A549 (cell line): ENCODE data around the gene GALNT16. TPM values are rescaled to one million over a fixed set of nuclear protein-coding genes. Genes with fewer than 3 reads are reported as not detected.

Source experiments
- ATAC-seq, 2 experiments: fragments of 200-7000 bp in 1 of 2; fragments of >200 bp in 1 of 2; cut with Nextera tagmentation in 1 of 2; cut with Tn5 transposase in 1 of 2; 3 replicates each; pipeline versions ENCODE4 v1.8.0 to v1.9.1; 2018 to 2020; ENCODE audit warnings: mild to moderate bottlenecking in 1 of 2, moderate library complexity in 1 of 2
- CTCF ChIA-PET: fragments of 300-600 bp; sonication (Branson Sonifier 250); formaldehyde crosslinking; extraction: SDS; loops from one replicate; lab custom pipeline; 2021; ENCODE audit warnings: antibody characterized with exemption, inconsistent platforms; lab: Yijun Ruan, JAX
- POLR2A ChIA-PET: fragments of 350-600 bp; formaldehyde crosslinking; extraction: SDS; loops from one replicate; lab custom pipeline; 2021; ENCODE audit warnings: antibody characterized with exemption, inconsistent platforms; lab: Yijun Ruan, JAX
- DNase-seq, 2 experiments: peaks; one replicate each; pipeline versions ENCODE4 v3.0.0 to v3.0.0-alpha.2; 2011 to 2016; ENCODE audit warnings: low read depth in 1 of 2, low spot score in 1 of 2
- FAIRE-seq: peaks from 2 replicates; lab custom pipeline; 2011; peaks lifted over from hg19 to GRCh38; lab: Jason Lieb, UNC
- H3K27ac ChIP-seq, 2 experiments: fragments of >200 bp; sonication (Bioruptor Twin); formaldehyde crosslinking; 3 replicates each; pipeline ENCODE4 v1.5.1; 2016 to 2017
- H3K4me1 ChIP-seq: fragments of >200 bp; sonication (Bioruptor Twin); formaldehyde crosslinking; 3 replicates; pipeline ENCODE4 v1.6.1; 2016
- H3K4me2 ChIP-seq: fragments of >200 bp; sonication (Bioruptor Twin); formaldehyde crosslinking; 3 replicates; pipeline ENCODE4 v1.6.1; 2016
- H3K4me3 ChIP-seq: fragments of >200 bp; sonication (Bioruptor Twin); formaldehyde crosslinking; 3 replicates; pipeline ENCODE4 v1.5.1; 2016
- H3K9me3 ChIP-seq: fragments of >200 bp; sonication (Bioruptor Twin); formaldehyde crosslinking; 3 replicates; pipeline ENCODE4 v1.6.1; 2016
- CBX2 ChIP-seq: fragments of 200-600 bp; sonication (generic); IDR thresholded peaks from 2 replicates; pipeline ENCODE4 v1.6.1; 2016; ENCODE audit warnings: low read depth, mild to moderate bottlenecking, borderline replicate concordance
- CHD4 ChIP-seq: fragments of 200-600 bp; sonication (generic); IDR thresholded peaks from 2 replicates; pipeline ENCODE4 v1.6.1; 2016; ENCODE audit warnings: antibody characterized with exemption, mild to moderate bottlenecking, borderline replicate concordance
- E2F6 ChIP-seq: IDR thresholded peaks from 2 replicates; pipeline ENCODE4 v1.6.1; 2012; ENCODE audit warnings: low read depth, borderline replicate concordance
- EHF ChIP-seq: fragments of 250-450 bp; sonication (Bioruptor Pico); IDR thresholded peaks from 2 replicates; pipeline ENCODE4 v1.5.0; 2020; ENCODE audit warnings: mild to moderate bottlenecking
- EP300 ChIP-seq, 2 experiments: fragments of >200 bp; sonication (Bioruptor Twin); formaldehyde crosslinking; IDR thresholded peaks; 2 replicates in 1 of 2; 3 replicates in 1 of 2; pipeline ENCODE4 v1.6.1; 2016 to 2017
- FOSL2 ChIP-seq, 2 experiments: fragments of 450-650 bp in 1 of 2; fragments of >200 bp in 1 of 2; sonication (Bioruptor Twin) in 1 of 2; formaldehyde crosslinking; IDR thresholded peaks; 2 replicates each; pipeline versions ENCODE4 v1.5.0 to v1.6.1; 2016 to 2020; ENCODE audit warnings: mild to moderate bottlenecking in 1 of 2, moderate library complexity in 1 of 2
- FOXS1 ChIP-seq: fragments of 250-450 bp; sonication (Bioruptor Pico); IDR thresholded peaks from 2 replicates; pipeline ENCODE4 v1.5.0; 2020; ENCODE audit warnings: mild to moderate bottlenecking, moderate library complexity
- GATA3 ChIP-seq: IDR thresholded peaks from 2 replicates; pipeline ENCODE4 v1.6.1; 2012; ENCODE audit warnings: borderline replicate concordance
- HMGXB4 ChIP-seq: fragments of 250-450 bp; sonication (Bioruptor Pico); IDR thresholded peaks from 2 replicates; pipeline ENCODE4 v1.5.0; 2021; ENCODE audit warnings: mild to moderate bottlenecking, moderate library complexity, borderline replicate concordance
- JUN ChIP-seq, 2 experiments: fragments of >200 bp; sonication (Bioruptor Twin); formaldehyde crosslinking; IDR thresholded peaks; 2 replicates in 1 of 2; 3 replicates in 1 of 2; pipeline ENCODE4 v1.6.1; 2016 to 2017
- MAFK ChIP-seq: fragments of 450-650 bp; IDR thresholded peaks from 2 replicates; pipeline ENCODE4 v1.6.1; 2014; ENCODE audit not compliant: partially characterized antibody
- NFE2L2 ChIP-seq: fragments of 150-350 bp; conservative IDR thresholded peaks from 2 replicates; pipeline ENCODE4 v1.6.1; 2014; ENCODE audit warnings: low read length
- REST ChIP-seq: fragments of 200-600 bp; sonication (generic); IDR thresholded peaks from 2 replicates; pipeline ENCODE4 v1.6.1; 2016; ENCODE audit warnings: antibody characterized with exemption, mild to moderate bottlenecking, moderate library complexity
- USF2 ChIP-seq: fragments of 450-650 bp; IDR thresholded peaks from 2 replicates; pipeline ENCODE4 v1.6.1; 2014; ENCODE audit warnings: antibody characterized with exemption
- ZFP36 ChIP-seq: fragments of 450-650 bp; IDR thresholded peaks from 2 replicates; pipeline ENCODE4 v1.6.1; 2014; ENCODE audit warnings: borderline replicate concordance; ENCODE audit not compliant: partially characterized antibody
- ZNF302 ChIP-seq: fragments of 250-450 bp; sonication (Bioruptor Pico); IDR thresholded peaks from 2 replicates; pipeline ENCODE4 v1.9.0; 2021; ENCODE audit warnings: inconsistent platforms, mild to moderate bottlenecking, moderate library complexity
- WGBS: methylation state at CpG from one replicate; pipeline ENCODE4 v1.1.6; 2017; ENCODE audit errors: missing lambda C conversion rate; 5-methylcytosine and 5-hydroxymethylcytosine counted together
- polyA plus RNA-seq, 4 experiments: library from polyadenylated mRNA; depleted of rRNA in 3 of 4; stranded (reverse); fragments of >200 nt; fragmentation: RNase III in 1 of 4; extraction: RNeasy Plus Mini Kit Qiagen cat#74134 plus additional on column Dnase treatment in 1 of 4; gene quantifications; 2 replicates in 3 of 4; 3 replicates in 1 of 4; pipeline ENCODE4 v1.2.3, GENCODE V29; 2011 to 2017

GALNT16 gene
- polyA plus RNA-seq, 2 of the 4 experiments (the other 2 are of a cell fraction): 2.8 to 3.4 TPM

GRCh38 chr14:69337984-69338383 lies 78.0 kb downstream of the GALNT16 start:
- Histone ChIP-seq H3K27ac (no peak overlapping the region), H3K4me2 (no peak overlapping the region), H3K4me1 (no peaks in the 10 kb centered on the region), H3K4me3 (no peak overlapping the region), H3K9me3 (no peaks in the 10 kb centered on the region)
- TF ChIP-seq EP300 (IDR thresholded peaks at IDR 0.05) (no peak), REST (no peak), E2F6 (no peak), CBX2 (no peak), JUN (IDR thresholded peaks at IDR 0.05) (no peak), FOXS1 (CRISPR knock-in tag) (no peak), NFE2L2 (no peak), ZFP36 (no peak), ZNF302 (no peak), FOSL2 (IDR thresholded peaks at IDR 0.05) (no peak), FOSL2 (CRISPR knock-in tag; IDR thresholded peaks at IDR 0.05) (no peak), USF2 (no peak), GATA3 (no peak)
- POLR2A ChIA-PET: no interaction called here
- CTCF ChIA-PET: interaction anchor here (0.6 to 1.9 kb wide), 9 partner anchors 7 to 208 kb away, joined by 3 to 7 read pairs (median 4); no protein-coding TSS in a partner anchor
- WGBS: 71% methylated on average over 5 of the region's 5 CpGs
- ATAC-seq (no peak), FAIRE-seq (no peak), DNase-seq (no peak)

- DNase-seq: no peak
- POLR2A ChIA-PET: no interaction called here
Observed at GRCh38 chr14:69339426-69339825, 79.5 kb downstream of the GALNT16 start.

More at GRCh38 chr14:69339426-69339825, 79.5 kb downstream of the GALNT16 start:
- Histone ChIP-seq H3K4me2 (no peak overlapping the region), H3K4me1 (no peaks in the 10 kb centered on the region), H3K4me3 (no peak overlapping the region), H3K9me3 (no peaks in the 10 kb centered on the region)
- WGBS: 85% methylated on average over 12 of the region's 13 CpGs
- no peak for ATAC-seq
- TF ChIP-seq FOXS1 (CRISPR knock-in tag) (no peak), CHD4 (no peak), HMGXB4 (CRISPR knock-in tag) (no peak), EHF (no peak), REST (no peak), MAFK (no peak), NFE2L2 (no peak)
- TF ChIP-seq, all 56 proteins: peak for 0
- CTCF ChIA-PET: interaction anchor here (0.7 kb wide), 1 partner anchor 9 kb away, joined by 3 read pairs; no protein-coding TSS in a partner anchor
- no peak overlapping the region for H3K27ac ChIP-seq
- FAIRE-seq: no peak
